ENCODE data around the gene GPR21.

The GPR21 gene

GRCh38 chr9:123067136-123067535 is 33.7 kb downstream of the GPR21 start:
- no peak for DNase-seq

DNA sequence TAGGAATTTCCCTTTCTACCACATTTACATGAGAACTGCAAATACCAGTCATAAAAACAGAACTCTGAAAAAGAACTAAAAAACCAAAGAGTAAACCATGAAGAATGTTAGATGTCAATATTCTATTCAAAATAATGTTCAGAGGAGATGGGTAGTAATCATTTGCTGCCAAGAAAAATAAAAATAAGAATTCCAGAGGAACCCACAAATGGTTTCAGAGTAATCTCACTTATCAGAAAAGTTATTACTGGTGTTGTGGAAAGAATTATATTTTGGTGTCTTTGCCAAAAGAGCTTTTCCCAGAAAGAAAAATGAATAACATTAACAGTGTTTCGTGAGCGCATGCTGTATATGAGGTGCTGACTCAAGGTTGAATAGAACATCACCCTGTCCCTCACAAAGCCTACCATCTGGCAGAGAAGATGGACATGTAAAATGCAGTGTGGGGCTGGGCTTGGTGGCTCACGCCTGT is 35.6 kb downstream of the GPR21 start:
- no peak for DNase-seq

- no peak for DNase-seq
Measured at GRCh38 chr9:123070198-123070597, 36.7 kb downstream of the GPR21 start.

- no peak for DNase-seq
Measured at GRCh38 chr9:123072407-123072995, 39.0 kb downstream of the GPR21 start.

DNA sequence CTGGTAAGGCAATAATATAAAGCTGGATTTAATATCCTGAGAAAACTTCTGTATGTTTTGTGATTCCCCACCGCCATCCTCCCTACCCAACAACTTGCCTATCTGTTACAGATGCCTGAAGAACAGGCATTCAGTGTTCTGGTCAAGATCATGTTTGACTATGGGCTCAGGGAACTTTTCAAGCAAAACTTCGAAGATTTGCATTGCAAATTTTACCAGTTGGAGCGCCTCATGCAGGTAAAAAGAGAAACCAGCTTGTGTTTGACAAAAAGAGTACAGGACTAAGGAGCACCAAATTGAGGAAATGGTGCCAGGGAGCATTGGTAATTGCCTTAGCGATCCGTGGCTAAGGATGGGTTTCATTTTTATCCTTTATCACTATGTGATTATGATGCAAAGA is 40.0 kb downstream of the GPR21 start:
- no peak for DNase-seq

- DNase-seq = no peak
Measured at GRCh38 chr9:123073991-123074422, 40.5 kb downstream of the GPR21 start.

DNA sequence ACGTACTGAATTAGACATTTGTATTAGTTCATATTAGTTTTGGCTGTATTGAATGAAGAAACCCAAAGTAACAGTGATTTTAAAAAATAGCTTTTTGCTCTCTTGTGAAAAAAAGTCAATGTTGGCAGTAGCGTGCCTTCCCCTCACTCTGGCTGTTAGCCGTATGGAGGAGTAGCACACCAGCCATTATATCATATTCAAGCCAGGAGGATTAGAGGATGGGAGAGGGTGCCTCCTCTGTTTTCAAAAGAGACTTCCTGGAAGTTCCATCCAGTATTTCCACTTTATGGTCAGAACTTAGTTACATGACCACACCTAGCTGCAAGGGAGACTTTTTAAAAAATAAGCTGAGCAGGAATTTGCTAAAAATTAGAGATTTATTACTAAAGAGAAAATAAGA is 41.2 kb downstream of the GPR21 start:
- DNase-seq = no peak

GRCh38 chr9:123080444-123080843 is 47.0 kb downstream of the GPR21 start:
- DNase-seq = no peak

GRCh38 chr9:123081824-123082223 is 48.4 kb downstream of the GPR21 start:
- no peak for DNase-seq

DNA sequence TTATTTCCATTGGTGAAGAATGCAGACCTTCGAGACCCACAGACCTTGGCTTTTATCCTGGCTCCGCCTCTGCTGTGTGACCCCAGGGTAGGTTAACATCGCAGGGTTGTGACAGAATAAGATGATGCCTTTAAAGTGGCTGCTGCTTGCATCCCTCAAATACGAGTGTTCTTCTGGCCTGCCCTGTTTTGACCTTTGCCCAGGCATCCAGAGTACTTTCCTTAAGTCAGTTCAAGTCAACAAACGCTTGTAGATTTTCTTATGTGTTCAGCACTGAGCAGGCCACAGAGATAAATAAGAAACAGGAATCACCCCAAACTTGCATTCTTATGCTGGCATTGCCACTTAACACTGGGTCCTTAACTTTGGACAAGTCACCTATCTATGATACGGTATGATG is 50.2 kb downstream of the GPR21 start:
- DNase-seq = no peak

GRCh38 chr9:123084256-123084655 is 50.8 kb downstream of the GPR21 start:
- no peak for DNase-seq
